HG03457 (cell line): ENCODE data around the gene PPA1.
"Not testable (repeated sequence)": the region's sequence is repeated elsewhere in the genome, so short reads cannot be mapped to it uniquely, and the experiment has no call there.

Experiments used
- ATAC-seq: cut with Tn5 transposase; IDR thresholded peaks from one replicate; pipeline ENCODE4 v1.9.1; 2021; ENCODE audit warnings: moderate number of reproducible peaks; ENCODE audit not compliant: unreplicated experiment

The PPA1 gene

DNA sequence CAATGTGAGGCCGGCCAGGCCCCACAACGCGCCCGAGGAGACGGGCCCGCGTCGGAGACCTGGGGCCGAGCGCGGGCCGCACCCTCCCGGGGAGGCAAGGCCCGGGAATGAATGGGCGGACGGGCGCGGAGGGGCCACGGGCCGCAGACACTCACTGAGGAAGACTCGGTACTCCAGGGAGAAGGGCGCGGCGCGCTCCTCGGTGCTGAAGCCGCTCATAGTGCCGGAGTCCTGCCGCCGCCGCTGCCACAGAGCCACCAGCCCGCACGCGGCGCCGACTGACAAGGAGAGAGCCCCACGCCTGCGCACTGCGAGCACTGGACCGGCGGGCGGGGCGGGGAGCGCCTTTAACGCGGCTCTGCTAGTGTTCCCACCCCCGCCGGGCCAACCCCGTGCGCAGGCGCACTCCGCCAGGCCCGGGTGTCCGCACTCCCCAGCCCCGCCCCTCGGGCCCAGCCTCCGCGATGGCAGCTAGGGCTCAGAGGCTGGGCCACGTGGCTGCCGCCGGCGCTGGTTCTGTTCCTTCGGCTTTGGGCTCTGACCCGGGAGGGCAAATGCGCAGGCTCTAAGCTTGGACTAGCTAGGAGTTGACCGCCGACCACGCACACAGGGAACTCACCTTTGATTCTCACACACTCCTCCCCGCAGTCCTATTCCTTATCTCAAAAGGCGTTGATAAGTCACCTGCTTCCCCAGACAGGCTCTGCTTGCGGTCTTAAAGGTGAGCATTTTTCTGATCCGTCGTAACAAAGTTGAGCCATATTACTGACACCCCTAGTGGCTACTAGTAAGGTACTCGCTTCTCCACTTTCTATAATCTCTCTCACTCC lies at the start of gene PPA1:
PPA1 (minus strand) TSS at position 321 of the 830 bp plus-strand sequence; CDS start at position 219, 102 bp downstream.
- peak; percentile 74 for ATAC-seq

DNA sequence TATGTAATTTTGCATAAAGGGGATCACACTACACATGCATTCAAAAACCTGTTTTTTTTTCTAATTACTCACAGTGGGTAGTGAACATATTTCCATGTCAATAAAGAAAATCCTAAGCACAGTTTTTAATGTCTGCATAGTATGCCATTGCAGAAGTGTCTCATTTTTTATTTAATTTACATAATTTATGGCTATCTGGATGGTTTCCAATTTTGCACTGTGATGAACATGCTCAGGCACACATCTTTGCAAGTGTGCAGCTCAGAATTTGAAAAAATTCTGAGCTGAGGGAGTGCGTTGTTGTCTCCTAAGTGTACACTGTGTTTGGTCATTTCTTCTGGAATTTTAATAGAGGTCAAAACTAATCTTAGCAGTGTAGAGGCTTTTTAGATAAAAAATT lies 48.4 kb upstream of the PPA1 start:
- no peak for ATAC-seq

DNA sequence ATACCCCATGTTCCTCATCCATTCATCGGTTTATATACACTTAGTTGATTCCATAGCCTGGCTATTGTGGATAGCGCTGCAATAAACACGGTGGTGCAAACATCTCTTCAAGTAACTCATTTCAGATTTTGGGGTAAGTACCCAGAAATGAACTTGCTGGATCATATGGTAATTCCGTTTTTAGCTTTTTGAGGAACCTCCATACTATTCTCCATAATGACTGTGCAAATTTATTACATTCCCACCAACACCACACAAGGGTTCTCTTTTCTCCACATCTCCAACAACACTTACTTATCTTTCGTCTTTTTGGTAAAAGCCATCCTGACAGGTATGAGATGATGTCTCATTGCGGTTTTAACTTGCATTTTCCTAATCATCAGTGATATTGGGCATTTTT lies 46.9 kb upstream of the PPA1 start:
- ATAC-seq, result no peak

DNA sequence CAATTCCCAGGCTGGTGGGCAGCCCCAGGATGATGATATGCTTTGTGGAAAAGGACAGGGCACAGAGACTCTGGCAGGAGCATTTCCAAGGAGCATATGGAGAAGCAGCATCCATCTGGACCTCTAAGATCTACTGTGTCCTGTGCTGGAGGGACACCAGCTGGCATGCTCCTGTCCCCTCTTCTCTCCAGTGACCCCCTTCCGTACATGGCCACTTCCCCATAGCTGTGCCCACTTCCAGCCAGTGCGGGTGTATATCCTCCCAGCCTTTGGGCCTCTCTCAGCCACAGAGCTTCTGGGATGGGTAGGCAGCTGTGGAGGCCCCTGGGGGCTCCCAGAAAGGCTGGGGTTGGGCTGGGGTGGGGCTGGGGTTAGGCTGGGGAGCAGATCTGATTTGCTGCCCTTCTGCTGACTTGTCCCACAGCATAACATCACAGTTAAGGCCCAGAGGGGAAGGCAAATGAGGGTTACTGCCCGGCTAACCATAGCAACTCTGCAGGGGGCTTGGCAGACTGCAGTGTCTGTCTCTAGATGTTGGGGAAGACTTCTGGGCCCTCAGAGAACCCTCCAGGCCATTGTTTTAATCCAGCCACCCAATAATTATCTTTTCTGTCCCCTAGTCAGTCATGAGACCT lies 44.3 kb upstream of the PPA1 start:
- ATAC-seq, result no peak

DNA sequence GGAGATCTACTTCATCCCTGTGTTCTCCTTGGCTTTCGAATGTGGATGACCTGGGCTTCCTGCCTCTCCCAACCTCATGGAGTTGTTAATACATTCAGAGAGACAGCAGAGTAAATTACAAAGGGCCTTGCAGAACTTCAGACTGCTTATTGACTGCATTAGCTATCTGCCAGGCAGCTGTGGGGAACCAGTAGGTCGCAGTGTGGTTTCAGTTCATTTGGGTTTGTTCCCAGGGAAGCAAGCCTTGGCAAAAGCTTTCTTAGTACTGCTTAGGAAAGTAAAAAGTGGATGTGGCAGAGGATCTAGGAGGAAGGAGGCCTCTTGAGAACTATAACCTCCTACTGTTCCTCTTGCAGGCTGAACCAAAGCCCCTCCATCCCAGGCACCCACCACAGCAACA lies 41.4 kb upstream of the PPA1 start:
- ATAC-seq, result no peak

DNA sequence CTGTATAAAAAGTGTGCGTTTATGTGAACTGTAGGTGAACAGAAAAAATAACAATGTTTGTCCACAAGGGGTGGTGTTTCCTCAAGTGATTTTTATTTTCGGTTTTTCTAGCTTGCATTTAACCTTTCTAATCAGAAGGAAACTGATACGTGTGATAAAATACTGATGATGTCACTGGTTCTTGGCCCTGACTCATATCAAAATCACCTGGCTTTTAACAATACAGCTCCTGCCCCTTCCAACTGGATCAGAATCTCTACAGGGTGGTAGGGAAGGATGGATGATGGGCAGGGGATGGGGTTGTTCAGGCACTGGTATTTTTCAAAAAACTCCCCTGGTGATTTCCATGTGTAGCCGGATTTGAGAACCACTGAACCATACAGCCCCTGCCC lies 39.7 kb upstream of the PPA1 start:
- ATAC-seq, result no peak

DNA sequence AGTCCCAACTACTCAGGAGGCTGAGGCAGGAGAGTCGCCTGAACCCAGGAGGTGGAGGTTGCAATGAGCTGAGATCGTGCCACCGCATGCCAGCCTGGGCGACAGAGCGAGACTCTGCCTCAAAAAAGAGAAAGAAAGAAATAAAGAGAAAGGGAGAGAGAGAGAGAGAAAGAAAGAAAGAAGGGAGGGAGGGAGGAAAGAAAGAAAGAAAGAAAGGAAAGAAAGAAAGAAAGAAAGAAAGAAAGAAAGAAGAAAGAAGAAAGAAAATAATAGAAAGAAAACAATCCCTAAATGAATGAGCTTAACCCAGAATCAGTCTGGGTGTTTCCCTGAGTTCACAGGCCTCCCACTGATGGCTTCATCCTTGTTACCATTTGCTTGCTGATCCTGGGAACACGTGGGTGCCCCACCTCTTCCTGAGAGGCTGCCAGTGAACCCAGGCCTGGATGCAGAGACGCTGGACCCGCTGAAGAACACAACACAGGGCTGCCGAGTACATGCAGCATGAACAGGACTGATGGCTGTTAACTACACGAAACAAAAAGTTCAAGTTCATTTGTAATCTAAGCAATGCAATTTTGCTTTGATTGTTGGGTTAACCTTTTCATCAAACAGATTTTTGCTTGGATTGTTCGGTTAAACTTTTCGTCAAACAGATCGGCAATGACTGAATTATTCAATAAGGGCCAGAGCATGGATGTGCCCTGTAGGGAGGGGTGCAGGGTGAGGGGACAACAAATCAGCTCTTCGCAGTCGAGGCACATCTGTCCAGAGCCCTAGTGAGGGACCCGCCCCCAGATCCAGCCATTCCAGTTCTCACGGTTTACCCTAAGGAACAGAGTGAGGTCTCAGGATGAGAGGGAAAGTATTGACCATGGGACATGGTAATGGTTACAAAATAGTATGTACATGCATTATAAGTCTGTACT lies 39.0 kb upstream of the PPA1 start:
- no peak for ATAC-seq

DNA sequence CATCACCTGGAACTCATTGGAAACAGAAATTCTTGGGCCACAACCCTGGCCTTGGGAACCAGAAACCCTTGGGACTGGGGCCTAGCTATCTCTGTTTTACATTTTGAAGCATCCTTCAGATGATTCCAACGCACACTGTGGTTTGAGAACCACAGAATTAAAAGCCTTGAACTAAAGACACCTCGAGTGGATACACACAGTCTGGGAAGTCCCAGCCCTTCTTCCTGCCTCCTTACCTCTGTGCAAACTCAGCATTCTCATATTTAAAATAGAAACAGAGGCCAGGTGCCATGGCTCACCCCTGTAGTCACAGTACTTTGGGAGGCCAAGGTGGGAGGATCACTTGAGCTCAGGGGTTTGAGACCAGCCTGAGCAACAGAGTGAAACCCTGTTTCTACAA lies 37.7 kb upstream of the PPA1 start:
- no peak for ATAC-seq

DNA sequence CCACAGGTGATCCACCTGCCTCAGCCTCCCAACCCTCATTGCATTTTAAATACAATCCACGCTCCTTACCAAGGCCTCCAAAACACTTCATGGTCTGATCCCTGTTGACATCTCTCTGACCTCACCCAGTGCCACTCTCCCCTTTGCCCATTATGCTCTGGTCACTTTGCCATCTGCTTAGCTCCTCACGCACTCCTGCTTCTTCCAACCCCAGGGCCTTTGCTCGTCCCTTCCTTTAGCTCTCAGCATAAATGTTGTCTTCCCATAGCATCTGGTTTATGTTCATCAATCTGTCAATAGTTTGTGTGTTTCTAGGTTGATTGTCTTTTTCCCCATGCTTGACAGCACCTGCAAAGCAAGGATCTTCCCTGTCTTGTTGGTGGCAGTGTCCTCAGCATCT lies 36.5 kb upstream of the PPA1 start:
- no peak for ATAC-seq

DNA sequence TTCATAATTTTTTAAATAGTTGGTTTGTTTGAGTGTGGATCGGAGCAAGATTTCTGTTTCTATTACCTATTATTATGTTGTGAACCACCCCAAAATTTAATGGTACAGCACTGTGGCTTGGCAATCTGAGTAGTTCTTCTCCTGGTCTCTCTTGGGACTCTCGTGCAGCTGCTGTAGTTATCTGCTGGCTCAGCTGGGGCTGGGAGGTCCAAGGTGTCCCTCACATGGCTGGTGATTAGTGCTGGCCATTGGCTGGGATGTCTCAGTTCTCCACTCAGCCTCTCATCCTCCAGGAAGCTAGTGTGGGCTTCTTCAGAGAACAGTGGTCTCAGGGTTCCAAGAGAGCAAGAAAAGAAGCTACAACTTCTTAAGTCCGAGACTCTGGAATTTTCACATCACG lies 35.1 kb upstream of the PPA1 start:
- ATAC-seq, result no peak

DNA sequence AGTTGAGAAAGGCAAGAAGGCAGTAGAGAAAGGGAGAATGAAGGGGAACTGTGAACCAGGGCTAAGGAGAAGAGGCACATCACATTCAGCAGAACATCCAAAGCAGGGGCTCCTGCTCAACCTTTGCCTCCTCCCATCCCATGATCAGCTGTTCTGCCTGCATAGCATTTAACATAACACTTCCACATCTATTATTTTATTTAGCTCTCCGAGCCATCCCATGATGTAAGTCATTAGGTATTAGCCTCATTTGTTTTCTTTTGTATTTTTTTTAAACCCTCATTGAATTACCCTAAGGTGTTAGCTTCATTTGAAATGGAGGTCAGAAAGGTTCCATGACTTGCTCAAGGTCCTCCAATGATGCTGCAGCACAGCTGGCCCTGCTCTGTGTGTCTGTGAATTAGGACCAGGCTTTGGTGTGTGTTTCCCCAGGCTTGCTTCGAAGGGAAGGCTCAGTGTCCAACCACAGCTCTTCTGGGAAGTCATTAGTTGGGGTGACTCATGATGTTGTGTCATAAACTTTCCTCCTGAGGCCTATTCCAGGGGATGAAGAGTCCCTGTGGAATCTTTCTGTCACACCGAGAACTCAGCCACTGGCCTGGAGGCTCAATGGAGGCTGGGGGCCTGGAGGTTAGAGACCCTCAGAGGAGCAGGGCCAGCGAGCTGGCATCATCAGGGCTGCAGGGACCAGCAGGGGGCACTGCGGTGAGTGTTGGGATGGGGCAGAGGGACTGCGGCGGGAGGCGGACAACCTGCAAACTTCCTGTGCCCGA lies 34.1 kb upstream of the PPA1 start:
- ATAC-seq, result no peak

DNA sequence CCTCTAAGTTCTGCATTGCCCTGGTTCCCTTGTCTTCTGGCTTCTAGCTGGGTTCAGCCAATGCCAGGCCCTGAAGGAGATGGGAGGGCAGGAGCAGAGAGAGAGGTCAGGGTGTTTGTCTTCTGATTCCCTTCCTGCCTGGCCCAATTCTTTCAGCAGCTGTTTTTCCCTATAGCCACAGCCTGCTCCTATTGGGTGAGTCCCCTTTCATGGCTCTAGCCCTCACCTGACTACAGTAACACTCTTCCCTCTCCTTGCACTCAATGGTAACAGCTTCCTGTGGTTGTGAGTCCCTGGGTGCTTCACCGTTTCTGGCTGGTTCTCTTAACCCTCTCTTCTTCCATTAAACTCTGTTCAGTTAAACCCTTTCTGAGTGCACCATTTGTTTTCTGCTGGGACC lies 33.5 kb upstream of the PPA1 start:
- no peak for ATAC-seq

DNA sequence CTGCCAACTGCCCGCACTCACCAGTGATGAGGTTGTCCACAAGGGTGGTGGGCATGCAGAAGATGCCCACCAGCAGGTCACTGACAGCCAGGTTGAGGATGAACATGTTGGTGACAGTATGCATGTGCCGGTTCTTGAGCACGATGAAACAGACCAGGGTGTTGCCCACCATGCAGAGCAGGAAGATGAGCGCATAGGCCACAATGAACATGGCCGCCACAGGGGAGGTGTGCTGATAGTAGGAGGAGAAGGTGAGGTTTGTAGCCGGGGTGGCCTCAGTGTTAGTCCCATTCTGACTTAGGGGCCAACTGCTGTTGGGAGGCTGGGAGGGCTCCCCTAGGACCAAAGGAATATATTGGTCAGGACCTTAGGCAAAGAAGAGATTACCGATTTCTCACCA lies 32.8 kb upstream of the PPA1 start:
- no peak for ATAC-seq

DNA sequence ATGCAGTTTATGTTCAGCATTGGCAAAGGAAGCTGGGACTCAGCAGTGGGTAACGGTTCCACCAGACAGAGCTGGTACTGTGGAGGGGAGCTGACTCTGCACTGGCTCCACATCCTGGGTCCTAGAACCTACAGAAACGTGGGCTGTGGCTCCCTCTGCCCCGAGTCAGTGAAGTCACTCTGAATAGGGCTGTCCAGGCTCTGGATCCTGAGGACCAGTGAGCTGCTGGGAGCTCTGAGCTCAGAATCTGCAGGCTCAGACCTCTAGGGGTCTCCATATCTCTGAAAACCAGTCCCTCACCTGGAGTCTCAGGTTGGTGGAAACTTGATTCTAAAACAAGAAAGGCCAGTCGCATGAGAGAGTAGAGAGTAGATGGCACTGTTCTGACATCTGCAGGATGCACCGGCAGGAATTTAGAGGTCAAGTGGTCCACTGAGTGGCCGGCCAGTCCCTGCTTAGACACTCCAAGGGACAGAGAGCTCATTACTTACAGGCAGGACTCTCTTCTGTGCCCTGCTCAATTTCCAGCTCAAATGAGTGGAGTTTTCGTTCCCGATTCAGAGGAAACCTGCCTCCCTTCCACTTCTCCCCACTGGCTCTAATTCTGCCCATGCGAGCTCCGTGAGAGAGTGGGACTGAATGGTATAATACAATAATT lies 31.9 kb upstream of the PPA1 start:
- ATAC-seq, result no peak

DNA sequence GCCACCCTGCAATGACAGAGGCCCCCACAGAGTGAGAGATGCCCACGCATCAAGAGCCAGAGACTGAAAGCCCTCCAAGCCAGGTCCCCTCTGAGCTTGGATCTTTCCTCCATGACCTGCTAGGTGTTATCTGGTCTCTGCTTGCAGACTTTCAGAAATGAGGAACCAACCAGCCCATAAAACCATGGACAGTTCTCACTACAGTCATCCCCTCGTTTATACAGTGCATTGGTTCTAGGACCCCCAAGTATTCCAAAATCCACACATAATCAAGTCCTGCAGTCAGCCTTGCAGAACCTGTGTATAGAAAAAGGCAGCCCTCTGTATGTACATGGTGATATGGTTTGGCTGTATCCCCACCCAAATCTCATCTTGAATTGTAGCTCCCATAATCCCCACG lies 27.5 kb upstream of the PPA1 start:
- no peak for ATAC-seq

DNA sequence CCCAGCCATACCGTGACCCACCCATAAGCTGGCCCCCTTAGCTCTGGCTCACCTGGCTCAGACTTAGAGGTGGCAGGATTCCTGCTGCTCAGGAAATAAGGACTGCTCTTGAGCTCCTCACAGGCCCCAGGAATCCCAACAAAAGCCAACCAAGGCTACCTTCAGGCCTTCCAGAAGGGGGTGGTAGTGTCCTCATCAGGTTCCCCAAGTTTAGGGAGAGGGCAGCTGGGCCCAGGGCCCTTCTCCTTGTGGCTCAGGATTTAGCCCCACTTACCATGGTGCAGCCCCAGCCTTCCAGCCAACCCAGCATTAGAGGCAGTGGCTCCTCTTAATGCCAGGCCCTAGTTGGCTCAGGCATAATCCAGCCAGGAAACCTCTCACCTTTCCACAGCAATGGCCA lies 27.0 kb upstream of the PPA1 start:
- ATAC-seq, result no peak

DNA sequence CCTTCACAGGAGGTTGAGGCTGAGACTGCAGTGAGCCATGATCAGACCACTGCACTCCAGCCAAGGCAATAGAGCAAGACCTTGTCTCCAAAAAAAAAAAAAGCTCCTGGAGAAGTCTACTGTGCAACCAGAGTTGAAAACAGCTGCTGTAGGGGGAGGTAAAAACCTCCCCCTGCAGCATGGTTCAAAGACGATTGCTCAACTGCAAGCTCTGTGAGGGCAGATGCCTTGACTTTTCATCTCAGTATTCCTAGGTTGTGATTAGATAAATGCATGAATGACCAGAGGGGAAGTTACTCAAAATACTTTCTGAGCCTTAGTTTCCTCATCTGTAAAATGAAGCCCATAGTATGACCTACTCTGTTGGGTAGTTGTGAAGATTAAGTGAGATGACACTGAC lies 25.0 kb upstream of the PPA1 start:
- ATAC-seq, result no peak

DNA sequence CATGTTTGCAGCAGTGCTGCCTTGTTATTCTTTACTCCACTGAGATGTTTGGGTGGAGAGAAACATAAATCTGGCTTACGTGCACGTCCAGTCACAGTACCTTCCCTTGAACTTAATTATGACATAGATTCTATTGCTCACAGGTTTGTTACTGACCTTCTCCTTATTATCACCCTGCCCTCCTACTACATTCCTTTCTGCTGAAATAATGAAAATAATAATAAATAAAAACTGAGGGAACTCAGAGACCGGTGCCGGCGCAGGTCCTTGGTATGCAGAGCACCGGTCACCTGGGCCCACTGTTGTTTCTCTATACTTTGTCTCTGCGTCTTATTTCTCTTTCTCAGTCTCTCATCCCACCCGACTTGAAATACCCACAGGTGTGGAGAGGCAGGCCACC lies 24.6 kb upstream of the PPA1 start:
- not testable (repeated sequence) for ATAC-seq

DNA sequence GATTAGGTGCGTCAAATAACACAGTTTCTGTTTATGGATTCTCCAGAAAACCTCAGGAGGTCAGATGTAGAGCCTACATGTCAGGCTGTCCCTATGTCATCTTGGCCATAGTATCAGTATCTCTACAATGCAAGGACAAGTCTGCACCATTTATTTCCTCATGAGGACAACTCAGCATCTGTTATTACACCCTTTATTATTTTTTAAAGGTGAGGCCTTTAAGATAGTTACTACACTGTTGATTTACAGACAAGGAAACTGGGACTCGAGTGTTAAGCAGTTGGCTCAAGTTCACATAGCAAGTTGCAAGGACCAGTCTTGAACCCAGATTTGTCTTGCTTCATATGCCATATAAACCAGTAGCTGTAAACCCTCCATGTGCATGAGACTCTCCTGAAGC lies 23.2 kb upstream of the PPA1 start:
- no peak for ATAC-seq
